AG04450 (cell line): Measurements from ENCODE around the gene MRPL17. TPM values are rescaled to one million over a fixed set of nuclear protein-coding genes. Genes with fewer than 3 reads are reported as not detected.
"Not testable (repeated sequence)": the region's sequence is repeated elsewhere in the genome, so short reads cannot be mapped to it uniquely, and the experiment has no call there.

Source experiments
- CTCF ChIA-PET: fragments of 300-600, 350-600 bp; formaldehyde crosslinking; extraction: SDS; loops from one replicate; lab custom pipeline; 2022; ENCODE audit warnings: antibody characterized with exemption, inconsistent platforms; lab: Charles Lee
- POLR2A ChIA-PET: fragments of 350-600 bp; formaldehyde crosslinking; extraction: SDS; loops from one replicate; lab custom pipeline; 2021; ENCODE audit warnings: antibody characterized with exemption, inconsistent platforms; lab: Yijun Ruan, JAX
- DNase-seq: peaks from one replicate; pipeline ENCODE4 v3.0.0-alpha.2; 2011; ENCODE audit warnings: low read depth, low spot score
- H3K27ac ChIP-seq: one replicate; pipeline ENCODE4 v1.5.1; 2012; ENCODE audit warnings: low read depth, low read length, control low read depth
- H3K27me3 ChIP-seq: one replicate; pipeline ENCODE4 v1.6.0; 2012; ENCODE audit warnings: low read length; ENCODE audit not compliant: control insufficient read depth, insufficient read depth
- H3K4me3 ChIP-seq: 2 replicates; pipeline ENCODE4 v1.5.1; 2011; ENCODE audit warnings: mild to moderate bottlenecking, low read depth, low read length, control low read depth
- H3K9me3 ChIP-seq: 2 replicates; pipeline ENCODE4 v1.5.1; 2012; ENCODE audit warnings: low read length; ENCODE audit not compliant: control insufficient read depth, insufficient read depth
- polyA plus RNA-seq: library from polyadenylated mRNA; depleted of rRNA; stranded (reverse); fragments of >200 nt; gene quantifications from 2 replicates; pipeline ENCODE4 v1.2.3, GENCODE V29; 2011
- TF ChIP-seq, protein P1 (sequence below): IDR thresholded peaks from 2 replicates; pipeline ENCODE4 v1.5.1; 2011; ENCODE audit warnings: low read depth, low read length, control low read depth, inconsistent platforms

The MRPL17 gene
- polyA plus RNA-seq, 1 experiment, result 63.3 TPM

DNA sequence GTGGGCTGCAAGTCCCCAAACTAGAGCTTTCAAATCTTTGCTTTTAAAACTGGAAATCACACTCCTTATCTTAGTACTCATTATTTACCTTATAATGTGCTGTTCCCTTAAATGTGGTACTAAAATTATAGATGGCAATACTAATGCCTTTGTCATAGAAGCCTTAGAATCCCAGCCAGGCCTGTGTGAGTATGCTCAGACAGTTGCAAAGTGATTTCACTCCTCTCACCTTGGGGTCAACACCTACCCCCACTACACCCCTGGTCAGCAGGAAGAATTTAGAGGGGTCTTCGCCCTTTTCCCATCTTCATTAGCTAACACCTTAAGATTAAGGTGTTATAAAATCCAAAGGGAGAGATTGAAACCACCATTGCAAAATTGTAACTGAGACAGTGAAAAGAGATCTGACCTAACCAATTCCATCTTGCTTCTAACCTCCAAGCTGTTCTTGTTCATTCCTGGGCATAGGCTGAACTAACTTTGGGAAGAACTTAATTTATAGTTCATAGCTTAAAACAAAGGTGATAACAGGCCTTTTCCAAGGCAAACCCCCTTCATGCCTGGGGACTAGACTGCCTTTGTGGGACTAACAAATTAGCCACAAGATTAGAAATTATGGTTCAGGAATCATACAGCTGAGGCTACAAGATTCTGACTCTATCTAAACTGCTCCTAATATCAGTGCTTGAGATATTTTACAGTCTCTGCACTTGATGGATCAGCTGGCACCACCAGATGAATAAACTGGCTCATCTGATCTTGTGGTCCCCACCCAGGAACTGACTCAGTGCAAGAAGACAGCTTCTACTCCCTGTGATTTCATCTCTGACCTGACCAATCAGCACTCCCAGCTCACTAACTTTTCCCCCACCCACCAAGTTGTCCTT is 10.4 kb upstream of the MRPL17 start:
- TF ChIP-seq, protein P1, sequence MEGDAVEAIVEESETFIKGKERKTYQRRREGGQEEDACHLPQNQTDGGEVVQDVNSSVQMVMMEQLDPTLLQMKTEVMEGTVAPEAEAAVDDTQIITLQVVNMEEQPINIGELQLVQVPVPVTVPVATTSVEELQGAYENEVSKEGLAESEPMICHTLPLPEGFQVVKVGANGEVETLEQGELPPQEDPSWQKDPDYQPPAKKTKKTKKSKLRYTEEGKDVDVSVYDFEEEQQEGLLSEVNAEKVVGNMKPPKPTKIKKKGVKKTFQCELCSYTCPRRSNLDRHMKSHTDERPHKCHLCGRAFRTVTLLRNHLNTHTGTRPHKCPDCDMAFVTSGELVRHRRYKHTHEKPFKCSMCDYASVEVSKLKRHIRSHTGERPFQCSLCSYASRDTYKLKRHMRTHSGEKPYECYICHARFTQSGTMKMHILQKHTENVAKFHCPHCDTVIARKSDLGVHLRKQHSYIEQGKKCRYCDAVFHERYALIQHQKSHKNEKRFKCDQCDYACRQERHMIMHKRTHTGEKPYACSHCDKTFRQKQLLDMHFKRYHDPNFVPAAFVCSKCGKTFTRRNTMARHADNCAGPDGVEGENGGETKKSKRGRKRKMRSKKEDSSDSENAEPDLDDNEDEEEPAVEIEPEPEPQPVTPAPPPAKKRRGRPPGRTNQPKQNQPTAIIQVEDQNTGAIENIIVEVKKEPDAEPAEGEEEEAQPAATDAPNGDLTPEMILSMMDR, result no peak
- Histone ChIP-seq H3K27ac (no peak overlapping the region), H3K9me3 (peaks cover 3% of the 10 kb centered on the region; the same call in 1 of the 2 replicates), H3K27me3 (no peaks in the 10 kb centered on the region), H3K4me3 (no peak overlapping the region)
- ChIA-PET CTCF (interaction anchor here (0.6 to 1.1 kb wide), 2 partner anchors 189 to 330 kb away, joined by 3 read pairs; no protein-coding TSS in a partner anchor), POLR2A (interaction anchor here (0.6 kb wide), 1 partner anchor 54 kb away, joined by 4 read pairs; no protein-coding TSS in a partner anchor)
- peak; percentile 38 for DNase-seq

DNA sequence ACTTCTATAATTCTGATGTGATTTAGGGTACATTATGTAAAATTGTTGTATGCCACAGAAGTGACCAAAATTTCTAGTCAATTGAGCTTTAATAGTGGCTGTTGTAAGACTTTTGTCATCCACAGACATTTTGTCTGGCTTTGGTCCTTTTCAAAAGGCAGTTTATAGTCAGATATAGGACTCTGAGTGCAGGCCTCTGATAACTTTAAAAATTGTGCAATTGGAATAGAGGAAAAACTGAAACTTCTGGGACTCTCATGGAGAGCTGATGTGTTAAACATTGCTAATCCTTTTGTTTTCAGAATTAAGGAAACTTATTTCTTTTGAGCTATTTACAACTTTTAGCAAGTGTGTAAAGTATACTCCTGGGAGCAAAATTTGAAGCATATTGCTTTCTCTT is 9.0 kb upstream of the MRPL17 start:
- H3K27me3 ChIP-seq, result no peaks in the 10 kb centered on the region
- peaks cover 3% of the 10 kb centered on the region; the same call in 1 of the 2 replicates for H3K9me3 ChIP-seq
- POLR2A ChIA-PET, result no interaction called here
- H3K4me3 ChIP-seq, result no peak overlapping the region
- TF ChIP-seq, protein P1, result no peak
- H3K27ac ChIP-seq, result no peak overlapping the region
- CTCF ChIA-PET, result interaction anchor here (1.5 kb wide), 1 partner anchor 8 kb away, joined by 16 read pairs; the partner anchor contains the start of gene MRPL17
- DNase-seq, result no peak

DNA sequence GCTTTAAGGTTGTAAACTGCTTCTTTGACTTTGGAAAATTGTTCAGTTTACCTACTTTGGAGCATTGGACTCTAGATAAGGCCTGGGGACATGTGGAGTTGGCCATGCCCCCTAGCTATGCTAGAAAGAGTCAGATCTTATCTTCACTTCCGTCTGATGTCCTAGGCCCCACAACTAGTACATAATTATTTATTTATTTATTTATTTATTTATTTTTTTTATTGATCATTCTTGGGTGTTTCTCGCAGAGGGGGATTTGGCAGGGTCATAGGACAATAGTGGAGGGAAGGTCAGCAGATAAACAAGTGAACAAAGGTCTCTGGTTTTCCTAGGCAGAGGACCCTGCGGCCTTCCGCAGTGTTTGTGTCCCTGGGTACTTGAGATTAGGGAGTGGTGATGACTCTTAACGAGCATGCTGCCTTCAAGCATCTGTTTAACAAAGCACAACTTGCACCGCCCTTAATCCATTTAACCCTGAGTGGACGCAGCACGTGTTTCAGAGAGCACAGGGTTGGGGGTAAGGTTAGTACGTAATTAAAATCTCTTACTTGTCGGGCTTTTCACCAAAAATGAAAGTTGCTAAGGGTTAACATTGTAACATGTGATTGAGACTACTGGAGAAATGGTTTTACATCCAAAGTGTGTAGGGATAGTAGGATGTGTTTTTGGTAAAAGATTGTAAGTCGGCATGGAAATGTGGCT is 7.4 kb upstream of the MRPL17 start:
- POLR2A ChIA-PET, H3K9me3 ChIP-seq, H3K27me3 ChIP-seq, H3K4me3 ChIP-seq, H3K27ac ChIP-seq, DNase-seq, CTCF ChIA-PET: not testable (repeated sequence)

DNA sequence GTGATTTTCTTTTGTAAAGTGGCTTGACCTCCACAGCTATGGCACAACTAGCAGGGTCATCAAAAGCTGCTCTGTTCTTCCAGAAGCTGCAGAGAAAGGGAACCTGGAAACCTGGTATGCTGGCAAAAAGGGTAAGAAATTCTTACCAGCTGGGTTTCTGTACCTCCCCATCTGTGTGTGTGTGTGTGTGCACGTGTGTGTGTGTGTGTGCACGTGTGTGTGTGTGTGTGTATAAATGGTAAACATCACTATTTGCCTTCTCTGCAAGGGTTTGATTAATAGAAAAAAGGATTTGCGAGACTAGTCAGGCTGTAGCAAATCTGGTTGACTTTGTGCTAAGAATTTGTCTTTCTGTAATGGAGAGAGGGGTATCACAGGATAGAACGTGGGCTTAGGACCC is 4.7 kb upstream of the MRPL17 start:
- no peak for DNase-seq
- TF ChIP-seq, protein P1, result no peak
- no peak overlapping the region for H3K4me3 ChIP-seq
- no peaks in the 10 kb centered on the region for H3K27me3 ChIP-seq
- ChIA-PET POLR2A (no interaction called here), CTCF (interaction anchor here (0.6 to 2.5 kb wide), 5 partner anchors 16 to 309 kb away, joined by 3 to 11 read pairs (median 5); no protein-coding TSS in a partner anchor)
- peaks cover 3% of the 10 kb centered on the region; the same call in 1 of the 2 replicates for H3K9me3 ChIP-seq
- no peak overlapping the region for H3K27ac ChIP-seq

DNA sequence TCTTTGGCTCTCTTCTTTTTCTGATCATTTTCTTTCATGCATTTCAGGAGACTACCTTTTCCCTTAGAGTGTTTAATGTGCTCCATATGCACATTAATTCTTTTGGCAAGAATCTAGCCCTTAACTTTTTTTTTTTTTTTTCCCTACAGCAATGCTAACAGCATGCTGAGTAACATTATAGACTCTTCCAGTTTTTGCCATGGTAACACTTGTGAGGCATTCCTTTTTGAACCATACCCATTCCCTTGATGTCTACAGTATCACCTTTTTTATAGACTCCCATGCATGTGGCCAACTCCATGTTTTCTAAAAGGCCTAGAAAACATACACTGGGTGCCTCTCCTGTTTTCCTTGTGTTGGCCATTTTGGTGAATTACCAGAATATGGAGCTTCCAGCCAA is 2.9 kb upstream of the MRPL17 start:
- no peak for DNase-seq
- POLR2A ChIA-PET, result interaction anchor here (0.7 kb wide), 1 partner anchor 81 kb away, joined by 5 read pairs; no protein-coding TSS in a partner anchor
- CTCF ChIA-PET, result interaction anchor here (0.6 to 1.8 kb wide), 2 partner anchors 155 to 268 kb away, joined by 3 to 6 read pairs; no protein-coding TSS in a partner anchor

DNA sequence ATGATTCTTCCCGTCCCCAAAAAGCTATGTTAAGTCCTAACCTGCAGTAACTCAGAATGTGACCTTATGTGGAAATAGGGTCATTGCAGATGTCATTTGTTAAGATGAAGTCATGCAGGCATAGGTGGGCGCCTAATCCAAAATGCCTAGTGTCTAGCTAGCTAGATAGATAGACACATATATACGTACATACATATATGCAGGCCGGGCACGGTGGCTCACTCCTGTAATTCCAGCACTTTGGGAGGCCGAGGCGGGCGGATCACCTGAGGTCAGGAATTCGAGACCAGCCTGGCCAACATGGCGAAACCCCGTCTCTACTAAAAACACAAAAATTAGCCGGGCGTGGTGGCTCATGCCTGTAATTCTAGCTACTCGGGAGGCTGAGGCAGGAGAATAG is 928 bp upstream of the MRPL17 start:
- H3K27ac ChIP-seq, H3K27me3 ChIP-seq, H3K4me3 ChIP-seq, DNase-seq, H3K9me3 ChIP-seq: not testable (repeated sequence)
- ChIA-PET POLR2A (interaction anchor here (3.1 kb wide), 1 partner anchor 72 kb away, joined by 13 read pairs; the partner anchor contains the start of gene TAF10), CTCF (interaction anchor here (0.6 to 5.5 kb wide), 33 partner anchors 8 to 321 kb away, joined by 3 to 56 read pairs (median 6); partner anchors contain the start of genes ILK, RRP8, TAF10 and TPP1)

More for the DNA sequence above, 2.9 kb upstream of the MRPL17 start:
- H3K4me3 ChIP-seq, result no peak overlapping the region
- no peaks in the 10 kb centered on the region for H3K27me3 ChIP-seq
- TF ChIP-seq, protein P1, result no peak
- no peak overlapping the region for H3K27ac ChIP-seq
- peaks cover 3% of the 10 kb centered on the region; the same call in 1 of the 2 replicates for H3K9me3 ChIP-seq
